HG03280 (cell line): Measurements from ENCODE around the gene GDF7.

Experiments
- ATAC-seq: cut with Tn5 transposase; IDR thresholded peaks from one replicate; pipeline ENCODE4 v1.9.1; 2021; ENCODE audit warnings: mild to moderate bottlenecking, moderate library complexity; ENCODE audit not compliant: unreplicated experiment

The GDF7 gene

DNA sequence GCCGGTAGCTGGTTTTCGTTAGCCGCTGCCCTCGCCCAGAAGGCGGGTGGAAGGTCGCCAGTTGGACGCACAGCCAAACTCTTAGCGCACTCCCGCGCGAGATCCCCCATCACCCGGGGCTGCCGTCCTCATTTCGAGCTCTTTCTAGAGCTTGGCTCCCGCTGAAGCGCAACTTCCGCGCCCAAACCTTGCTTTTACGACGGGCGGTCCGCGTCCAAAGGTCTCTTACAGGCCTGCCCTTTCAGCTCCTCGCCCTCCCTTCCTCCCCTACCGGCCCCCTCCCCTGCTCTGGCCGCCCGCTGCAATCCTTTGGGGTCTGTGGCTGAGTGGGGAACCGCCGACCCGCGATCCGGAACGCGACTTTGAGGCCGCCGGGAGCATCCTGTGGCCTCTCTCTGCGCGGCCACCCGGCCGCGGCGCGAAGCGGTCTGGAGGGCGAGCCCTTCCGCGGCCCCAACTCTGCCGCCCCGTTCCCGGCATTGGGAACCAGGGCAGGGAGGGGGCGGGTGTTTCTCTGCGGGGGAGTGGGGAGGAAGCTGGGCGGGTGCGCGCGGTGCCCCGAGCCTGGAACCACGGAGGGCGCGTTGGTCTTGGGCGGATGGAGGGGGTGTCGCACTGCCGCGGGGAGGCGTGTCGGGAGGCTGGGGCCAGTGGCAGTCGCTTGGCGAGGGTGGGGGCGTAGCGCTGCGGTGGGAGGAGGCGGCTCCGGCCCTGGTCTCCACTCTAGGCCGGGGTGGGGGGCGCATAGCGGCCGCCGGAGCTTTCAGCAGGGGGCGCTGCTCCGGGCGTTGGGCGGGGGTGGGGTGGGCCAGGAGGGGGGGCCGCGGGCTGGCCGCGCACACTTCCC lies at the start of gene GDF7:
Gene GDF7 (plus strand): TSS at position 841 of the 847 bp plus-strand sequence. CDS start 96 bp downstream, outside the sequence.
- no peak for ATAC-seq

DNA sequence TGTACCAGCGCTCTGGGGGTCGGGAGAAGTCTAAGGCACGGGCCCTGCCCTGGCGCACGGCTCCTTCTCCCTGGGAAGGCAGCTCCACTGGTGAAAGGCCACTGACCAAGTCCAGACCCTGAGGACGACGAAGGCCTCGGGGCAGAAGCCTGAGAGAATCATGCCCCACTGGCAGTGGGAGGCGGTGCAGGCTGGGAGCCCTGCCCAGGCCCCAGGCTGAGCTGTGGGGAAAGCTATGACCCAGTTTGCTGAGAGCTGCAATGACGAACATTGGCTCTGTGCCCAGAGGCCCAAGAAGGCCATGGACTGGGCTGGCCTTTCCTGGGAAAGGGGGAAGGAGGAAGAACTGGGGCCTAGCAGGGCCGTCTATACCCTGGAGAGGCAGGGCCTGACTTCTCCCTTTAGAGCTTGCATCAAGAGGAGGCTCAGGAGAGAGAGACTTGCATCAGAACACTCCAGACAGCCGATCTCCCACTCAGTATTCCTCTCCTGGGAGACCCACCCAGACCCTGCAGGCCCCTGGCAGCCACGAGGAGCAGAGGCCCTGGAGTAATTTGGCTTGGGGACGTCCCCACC lies 49.0 kb upstream of the GDF7 start:
- ATAC-seq: no peak

DNA sequence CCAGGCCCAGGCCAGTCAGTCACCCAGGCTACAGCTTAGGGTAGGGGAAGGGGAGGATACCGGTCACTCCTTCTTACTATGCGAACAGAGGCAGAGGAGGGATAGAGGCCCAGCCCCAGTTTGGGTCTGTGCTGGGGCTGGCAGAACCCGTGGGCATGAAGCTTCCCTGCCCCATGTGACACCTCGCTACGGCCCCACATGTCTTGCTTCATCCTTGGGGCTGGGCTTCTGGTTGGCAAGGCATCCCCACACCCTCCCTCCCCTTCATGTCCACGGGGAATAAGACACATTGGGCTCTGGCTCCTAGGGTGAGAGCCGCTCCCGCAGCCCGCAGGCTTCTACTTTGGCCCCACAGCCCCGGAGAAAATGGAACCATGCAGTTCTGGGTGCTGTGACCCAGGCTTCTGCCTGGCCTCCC lies 48.5 kb upstream of the GDF7 start:
- ATAC-seq: no peak

DNA sequence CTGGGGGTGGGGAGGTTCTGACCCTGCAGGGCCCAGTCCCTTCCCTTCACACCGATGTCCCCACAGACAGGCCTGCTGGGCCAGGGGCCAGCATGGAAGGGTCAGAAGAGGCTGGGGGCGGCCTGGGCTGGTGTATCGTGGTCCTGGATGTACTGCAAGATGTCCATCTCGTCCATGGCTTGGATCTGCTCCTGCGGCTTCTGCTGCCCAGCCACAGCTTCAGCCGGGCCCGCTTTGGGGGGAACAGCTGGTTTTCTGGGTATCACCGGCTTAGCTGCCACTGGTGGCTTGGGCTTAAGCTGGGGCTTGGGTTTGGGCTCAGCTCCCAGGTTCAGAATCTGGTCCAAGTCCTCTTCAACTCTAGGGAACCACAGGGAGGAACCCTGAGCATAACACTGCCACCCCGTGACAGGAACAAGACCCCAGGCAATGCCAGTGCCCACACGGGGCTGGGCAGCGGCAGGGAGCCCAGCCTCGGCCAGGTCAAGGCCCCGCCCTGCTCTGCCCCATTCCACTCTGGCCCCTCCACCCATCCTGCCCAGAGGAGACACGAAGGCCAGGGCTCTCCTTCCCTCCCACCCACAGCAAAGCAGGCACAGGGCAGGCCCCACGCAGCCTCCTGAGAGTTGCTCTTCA lies 47.9 kb upstream of the GDF7 start:
- no peak for ATAC-seq

DNA sequence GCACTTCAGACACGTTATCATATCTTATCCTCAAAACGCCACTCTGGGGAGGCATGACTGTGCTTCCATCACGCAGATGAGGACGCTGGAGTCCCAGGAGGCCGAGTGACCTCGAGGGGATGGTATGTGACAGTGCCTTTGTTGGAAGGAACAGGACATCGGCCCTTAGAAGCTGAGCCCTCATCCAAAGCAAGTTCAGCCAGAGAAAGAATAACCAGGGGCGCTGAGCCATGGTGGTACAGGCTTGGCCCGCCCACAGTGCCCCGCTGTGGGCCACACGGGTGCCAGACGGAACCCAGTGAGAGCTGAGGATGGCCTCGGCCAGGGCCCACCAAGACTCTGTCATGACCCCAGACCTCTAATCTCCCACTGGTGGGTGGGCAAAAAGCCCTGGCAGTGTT lies 47.3 kb upstream of the GDF7 start:
- ATAC-seq: no peak

DNA sequence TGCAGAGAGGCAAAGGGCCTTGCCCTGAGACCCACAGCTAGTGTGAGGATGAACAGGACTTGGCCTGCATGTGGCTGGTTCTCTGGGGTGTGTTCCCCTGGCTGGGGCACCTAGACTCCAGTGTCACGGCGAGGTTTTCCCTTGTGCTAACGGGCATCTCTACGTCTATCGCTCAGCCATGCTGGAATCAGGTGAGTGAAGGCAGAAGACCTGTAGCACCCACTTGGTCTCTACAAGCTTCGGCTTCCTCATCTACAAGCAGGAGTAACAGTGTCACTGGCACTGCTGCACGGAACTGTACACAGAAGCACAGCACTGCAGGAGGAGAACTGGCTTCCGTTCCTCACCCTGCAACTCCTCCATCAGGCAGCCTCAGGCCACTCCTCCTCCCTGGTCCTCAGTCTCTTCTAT lies 46.7 kb upstream of the GDF7 start:
- no peak for ATAC-seq

- ATAC-seq: no peak
These were observed 46.1 kb upstream of the GDF7 start for GRCh38 chr2:20620696-20621365.

GRCh38 chr2:20621366-20622295 lies 45.3 kb upstream of the GDF7 start:
- no peak for ATAC-seq

GRCh38 chr2:20622296-20622686 lies 44.7 kb upstream of the GDF7 start:
- ATAC-seq: no peak

GRCh38 chr2:20622731-20623130 lies 44.2 kb upstream of the GDF7 start:
- ATAC-seq: no peak

GRCh38 chr2:20623241-20623640 lies 43.7 kb upstream of the GDF7 start:
- ATAC-seq: no peak

DNA sequence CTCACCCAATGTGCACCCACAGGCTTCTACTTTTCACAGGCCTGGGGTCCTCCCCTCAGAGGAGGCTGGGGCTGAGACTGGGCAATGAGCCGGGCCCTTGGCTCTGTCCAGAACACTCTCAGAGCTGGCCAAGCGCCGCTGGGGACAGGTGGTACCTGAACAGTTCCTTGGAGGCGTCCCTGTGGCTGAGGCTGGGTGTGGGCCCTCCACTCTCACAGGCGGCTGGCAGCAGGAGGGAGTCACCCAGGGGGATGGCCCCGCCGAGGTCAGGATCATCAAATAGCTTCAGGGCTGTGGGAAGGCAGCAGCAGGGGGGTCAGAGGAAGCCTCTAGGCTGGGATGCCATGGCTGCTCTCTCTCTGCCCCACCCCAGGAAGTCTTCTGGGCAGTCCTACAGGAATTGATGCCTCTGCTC lies 43.2 kb upstream of the GDF7 start:
- no peak for ATAC-seq

DNA sequence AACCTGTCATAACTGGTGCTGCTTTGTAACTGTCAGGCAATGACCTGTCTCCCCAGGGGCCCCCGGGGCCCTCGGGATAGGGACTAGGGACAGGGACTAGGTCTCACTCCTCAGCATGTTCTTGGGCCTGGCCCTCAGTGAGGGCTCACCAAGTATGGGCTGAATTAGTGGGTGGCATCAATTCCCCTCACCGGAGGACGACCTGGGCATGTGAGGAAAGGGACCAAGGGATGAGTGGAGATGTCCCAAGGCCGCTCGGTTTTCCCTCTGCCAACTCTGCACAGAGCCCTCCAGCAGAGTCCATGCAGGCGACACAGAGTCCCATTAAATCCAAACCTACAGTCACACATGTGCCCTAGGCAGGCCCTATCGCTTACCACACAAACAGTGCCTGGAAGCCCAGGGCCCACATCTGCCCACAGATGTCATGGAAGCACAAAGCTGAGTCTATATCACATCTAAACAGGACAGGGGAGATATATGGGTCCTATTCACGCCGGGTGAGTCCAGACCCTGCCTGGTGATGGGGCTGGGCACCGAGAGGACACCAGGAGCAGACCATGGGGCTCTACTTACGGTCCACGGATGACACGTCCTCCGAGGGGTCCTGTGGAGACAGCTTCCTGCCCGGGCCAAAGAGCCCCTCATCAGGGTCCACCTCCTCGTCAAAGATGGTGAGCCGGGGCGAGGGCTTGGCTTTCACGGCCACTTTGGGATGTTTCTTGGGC lies 42.6 kb upstream of the GDF7 start:
- ATAC-seq: no peak

GRCh38 chr2:20624884-20625485 lies 42.0 kb upstream of the GDF7 start:
- ATAC-seq: no peak

GRCh38 chr2:20625491-20626391 lies 41.2 kb upstream of the GDF7 start:
- no peak for ATAC-seq

GRCh38 chr2:20626392-20626697 lies 40.6 kb upstream of the GDF7 start:
- no peak for ATAC-seq

DNA sequence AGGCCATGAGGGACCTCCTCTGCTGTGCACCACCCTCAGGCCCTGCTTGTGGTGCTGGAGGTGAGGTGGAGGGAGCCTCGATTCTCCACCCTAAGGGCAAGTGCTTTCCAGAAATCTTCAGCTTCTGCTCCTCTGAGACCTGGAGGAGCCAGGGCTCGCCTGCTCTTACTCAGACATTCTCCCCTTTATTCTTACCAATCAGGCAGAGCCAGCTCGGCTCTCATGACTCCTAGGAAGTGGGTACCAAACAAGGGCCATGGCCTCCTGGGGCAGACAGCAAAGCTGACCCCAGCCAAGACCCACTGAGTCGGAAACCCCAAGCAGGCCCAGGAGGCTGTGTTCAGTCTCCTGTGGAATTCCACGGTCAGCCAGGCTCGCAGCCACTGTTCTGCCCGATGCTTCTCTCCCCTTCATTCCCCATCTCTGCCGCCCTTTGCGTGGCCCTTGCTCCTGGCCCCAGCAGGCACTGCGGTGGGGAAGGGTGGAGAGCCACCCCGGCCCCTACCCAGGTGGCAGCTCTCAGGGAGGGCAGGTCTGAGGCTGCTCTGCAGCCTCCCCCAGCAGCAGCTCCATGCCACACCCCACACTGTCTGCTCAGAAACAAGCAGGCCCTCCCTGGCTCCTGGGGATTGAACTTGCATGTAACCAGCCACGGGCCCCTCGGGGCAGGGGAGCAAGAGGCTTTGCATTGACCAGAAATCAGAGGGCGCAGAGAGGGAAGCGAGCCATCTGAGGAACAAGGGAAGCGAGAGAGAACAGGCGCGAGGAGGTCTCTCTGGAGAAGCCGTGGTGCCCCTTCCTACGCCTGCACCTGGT lies 40.0 kb upstream of the GDF7 start:
- no peak for ATAC-seq
